Testis (tissue), 3 donors: ENCODE results near the gene LRRC74A. TPM values are rescaled to one million over a fixed set of nuclear protein-coding genes. Genes with fewer than 3 reads are reported as not detected.

ENCODE experiments used
- DNase-seq: peaks from one replicate; pipeline ENCODE4 v3.0.0-alpha.2; 2019
- H3K27ac ChIP-seq, 2 donors: fragments of 200-600 bp; sonication (generic); one replicate each; pipeline ENCODE4 v1.5.1; 2019
- H3K27me3 ChIP-seq: fragments of 200-600 bp; sonication (generic); one replicate; pipeline ENCODE4 v1.5.1; 2019
- H3K36me3 ChIP-seq: fragments of 200-600 bp; sonication (generic); one replicate; pipeline ENCODE4 v1.5.1; 2017; ENCODE audit warnings: low read depth; ENCODE audit errors: missing control alignments
- H3K4me1 ChIP-seq: fragments of 200-600 bp; sonication (generic); one replicate; pipeline ENCODE4 v1.5.1; 2019
- H3K4me3 ChIP-seq, 2 donors: fragments of 200-600 bp; sonication (generic); one replicate each; pipeline ENCODE4 v1.5.1; 2017 to 2019
- H3K9me3 ChIP-seq: fragments of 200-600 bp; sonication (generic); one replicate; pipeline ENCODE4 v1.5.1; 2017
- CTCF ChIP-seq, 3 experiments: fragments of 450-650 bp in 2 of 3; fragments of 200-600 bp in 1 of 3; sonication (generic) in 1 of 3; IDR thresholded peaks; one replicate each; pipeline ENCODE4 v1.5.1; 2016 to 2019; ENCODE audit warnings: antibody characterized with exemption in 3 of 3, mild to moderate bottlenecking in 2 of 3, moderate library complexity in 1 of 3
- POLR2A ChIP-seq: fragments of 450-650 bp; IDR thresholded peaks from one replicate; pipeline ENCODE4 v1.6.1; 2017; ENCODE audit warnings: antibody characterized with exemption, mild to moderate bottlenecking, moderate library complexity
- WGBS, 2 donors: methylation state at CpG; one replicate each; pipeline ENCODE4 v1.1.5; 2018; 5-methylcytosine and 5-hydroxymethylcytosine counted together
- intact Hi-C: fragments of 100-400 bp; cut with DNase I; formaldehyde crosslinking; loops from one replicate; pipeline ENCODE4 v1.15.1; 2023; ENCODE audit warnings: low total_unique reads
- polyA plus RNA-seq: library from polyadenylated mRNA; stranded (reverse); fragments of 350-450 nt; fragmentation: Illumina TruSeq; extraction: RNeasy Lipid Tissue Mini Kit (QIAGEN cat#74804); gene quantifications from one replicate; pipeline ENCODE4 v1.2.3, GENCODE V29; 2014; ENCODE audit warnings: low read depth, low replicate concordance; ENCODE audit not compliant: insufficient read depth
- total RNA-seq, 2 donors: library from RNA; depleted of rRNA; stranded (reverse); fragments of >200 nt; gene quantifications; one replicate each; pipeline ENCODE4 v1.2.3, GENCODE V29; 2016

LRRC74A gene
- total and polyA plus RNA-seq, 3 donors from 2014 or later, result 5.9 to 32.5 (median 28.7) TPM

DNA sequence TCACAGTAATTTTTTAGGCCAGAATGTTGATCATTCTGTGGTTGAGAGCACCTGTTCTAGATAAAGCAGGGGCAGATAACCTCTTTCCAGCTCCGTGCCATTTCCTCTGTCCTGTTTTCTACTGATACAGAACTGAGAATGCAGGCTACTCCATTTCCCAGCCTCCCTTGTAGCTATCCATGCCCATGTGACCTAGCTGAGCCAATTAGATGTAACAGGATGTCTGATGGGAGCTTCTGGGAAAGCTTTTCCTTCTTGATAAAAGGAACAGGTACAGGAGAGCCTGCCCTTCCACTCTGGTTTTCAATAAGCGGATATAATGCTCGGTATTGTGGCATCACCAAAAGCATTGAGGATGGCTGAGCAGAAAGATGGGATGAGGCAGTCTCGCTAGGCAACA, 54.2 kb downstream of the LRRC74A start:
- DNase-seq, result no peak
- Histone ChIP-seq H3K9me3 (no peaks in the 10 kb centered on the region), H3K4me3 (no peak overlapping the region), H3K27ac (no peak overlapping the region), H3K36me3 (no peaks in the 10 kb centered on the region), H3K4me1 (peaks cover 8% of the 10 kb centered on the region), H3K27me3 (no peaks in the 10 kb centered on the region)
- TF ChIP-seq CTCF (IDR thresholded peaks at IDR 0.05), result no peak
- no peak for TF ChIP-seq POLR2A
- intact Hi-C loops, result no loop called here
- 86 to 87% methylated on average over 4 of the region's 4 CpGs for WGBS, 2 donors

GRCh38 chr14:76881348-76881747, 55.1 kb downstream of the LRRC74A start:
- DNase-seq, result no peak
- intact Hi-C loops, result no loop called here
- Histone ChIP-seq H3K36me3 (no peaks in the 10 kb centered on the region), H3K27me3 (no peaks in the 10 kb centered on the region), H3K9me3 (no peaks in the 10 kb centered on the region), H3K4me1 (peaks cover 8% of the 10 kb centered on the region), H3K4me3 (no peak overlapping the region), H3K27ac (no peak overlapping the region)
- WGBS, 2 donors, result 83 to 84% methylated on average over 6 of the region's 6 CpGs
- TF ChIP-seq POLR2A, result no peak
- no peak for TF ChIP-seq CTCF (IDR thresholded peaks at IDR 0.05)

GRCh38 chr14:76882651-76883050, 56.4 kb downstream of the LRRC74A start:
- peak; percentile 54 for DNase-seq
- TF ChIP-seq CTCF (IDR thresholded peaks at IDR 0.05), result no peak
- no peak for TF ChIP-seq POLR2A
- H3K27me3 ChIP-seq, result no peaks in the 10 kb centered on the region
- no peaks in the 10 kb centered on the region for H3K36me3 ChIP-seq
- intact Hi-C loops, result no loop called here
- H3K27ac ChIP-seq, result peak overlapping the region in 1 of 2 donors; percentile 26
- WGBS, 2 donors, result 53% methylated on average over 5 of the region's 5 CpGs; no CpG with 5 or more reads in 1 of the 2 donors
- no peaks in the 10 kb centered on the region for H3K9me3 ChIP-seq
- peaks cover 8% of the 10 kb centered on the region for H3K4me1 ChIP-seq
- no peak overlapping the region for H3K4me3 ChIP-seq

GRCh38 chr14:76883447-76883846, 57.2 kb downstream of the LRRC74A start:
- intact Hi-C loops, result no loop called here
- DNase-seq, result no peak
- no peak for TF ChIP-seq CTCF (IDR thresholded peaks at IDR 0.05)
- no peak for TF ChIP-seq POLR2A
- Histone ChIP-seq H3K27ac (no peak overlapping the region), H3K36me3 (no peaks in the 10 kb centered on the region), H3K27me3 (no peaks in the 10 kb centered on the region), H3K4me3 (no peak overlapping the region), H3K9me3 (no peaks in the 10 kb centered on the region), H3K4me1 (peaks cover 8% of the 10 kb centered on the region)
- WGBS, 2 donors, result 73 to 89% methylated on average over 3 to 6 of the region's 6 CpGs

GRCh38 chr14:76884394-76884793, 58.2 kb downstream of the LRRC74A start:
- Histone ChIP-seq H3K27me3 (no peaks in the 10 kb centered on the region), H3K36me3 (no peaks in the 10 kb centered on the region), H3K4me3 (no peak overlapping the region), H3K9me3 (no peaks in the 10 kb centered on the region), H3K27ac (no peak overlapping the region), H3K4me1 (peaks cover 8% of the 10 kb centered on the region)
- no peak for TF ChIP-seq CTCF (IDR thresholded peaks at IDR 0.05)
- no peak for TF ChIP-seq POLR2A
- intact Hi-C loops, result no loop called here
- WGBS, 2 donors, result 63 to 79% methylated on average over 1 to 5 of the region's 6 CpGs
- DNase-seq, result no peak
